ENCODE results near the gene MUC2.

DNA sequence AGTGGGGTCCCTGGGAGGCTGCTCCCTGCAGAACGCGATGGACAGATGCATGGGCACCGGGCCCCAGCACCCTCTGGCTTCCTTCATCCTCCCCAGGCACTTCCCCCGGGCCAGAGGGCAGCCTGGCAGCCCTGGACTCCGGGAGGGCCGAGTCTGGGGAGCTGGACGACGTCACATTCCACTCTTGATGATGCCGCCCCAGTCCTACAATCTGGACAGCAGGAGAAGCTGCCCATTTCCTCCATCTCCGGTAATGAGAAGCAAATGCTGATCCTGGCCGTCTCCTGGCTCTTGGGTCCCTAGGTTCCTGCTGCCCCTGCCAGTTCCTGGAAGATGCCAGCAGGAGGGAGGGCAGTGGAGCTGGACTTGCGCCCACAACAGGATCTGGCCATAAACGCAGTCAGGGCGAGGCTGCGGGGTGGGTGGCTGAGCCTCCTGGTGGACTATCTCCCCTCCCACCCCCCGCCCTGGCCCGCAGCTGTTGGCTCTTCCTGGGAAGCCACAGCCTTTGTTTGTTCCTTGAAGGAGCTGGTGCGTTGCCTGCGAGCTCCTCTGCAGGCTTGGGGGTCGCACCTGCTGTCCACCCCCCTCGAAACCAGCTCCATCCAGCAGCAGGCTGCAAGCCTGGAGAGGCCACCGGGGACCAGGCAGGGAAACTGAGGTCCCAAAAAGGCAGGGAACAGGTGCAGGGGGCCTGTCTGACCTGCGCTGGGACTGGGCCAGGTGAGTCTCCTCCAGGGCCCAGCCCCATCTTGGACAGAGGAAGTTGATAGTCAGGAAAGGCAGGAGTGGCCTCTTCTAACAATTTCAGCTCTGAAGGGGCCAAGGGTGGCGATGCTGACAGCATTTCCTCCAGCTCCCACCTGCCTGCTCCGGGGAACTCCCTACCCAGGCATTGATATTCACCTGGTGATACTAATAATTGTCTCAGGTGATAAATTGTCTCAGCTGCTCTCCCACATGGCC, 20.2 kb upstream of the MUC2 start:
- TF ChIP-seq, protein P1, sequence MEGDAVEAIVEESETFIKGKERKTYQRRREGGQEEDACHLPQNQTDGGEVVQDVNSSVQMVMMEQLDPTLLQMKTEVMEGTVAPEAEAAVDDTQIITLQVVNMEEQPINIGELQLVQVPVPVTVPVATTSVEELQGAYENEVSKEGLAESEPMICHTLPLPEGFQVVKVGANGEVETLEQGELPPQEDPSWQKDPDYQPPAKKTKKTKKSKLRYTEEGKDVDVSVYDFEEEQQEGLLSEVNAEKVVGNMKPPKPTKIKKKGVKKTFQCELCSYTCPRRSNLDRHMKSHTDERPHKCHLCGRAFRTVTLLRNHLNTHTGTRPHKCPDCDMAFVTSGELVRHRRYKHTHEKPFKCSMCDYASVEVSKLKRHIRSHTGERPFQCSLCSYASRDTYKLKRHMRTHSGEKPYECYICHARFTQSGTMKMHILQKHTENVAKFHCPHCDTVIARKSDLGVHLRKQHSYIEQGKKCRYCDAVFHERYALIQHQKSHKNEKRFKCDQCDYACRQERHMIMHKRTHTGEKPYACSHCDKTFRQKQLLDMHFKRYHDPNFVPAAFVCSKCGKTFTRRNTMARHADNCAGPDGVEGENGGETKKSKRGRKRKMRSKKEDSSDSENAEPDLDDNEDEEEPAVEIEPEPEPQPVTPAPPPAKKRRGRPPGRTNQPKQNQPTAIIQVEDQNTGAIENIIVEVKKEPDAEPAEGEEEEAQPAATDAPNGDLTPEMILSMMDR (IDR thresholded peaks at IDR 0.05; ENCODE audit: low read depth, low read length): no peak
- TF ChIP-seq, protein P2, sequence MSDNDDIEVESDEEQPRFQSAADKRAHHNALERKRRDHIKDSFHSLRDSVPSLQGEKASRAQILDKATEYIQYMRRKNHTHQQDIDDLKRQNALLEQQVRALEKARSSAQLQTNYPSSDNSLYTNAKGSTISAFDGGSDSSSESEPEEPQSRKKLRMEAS (IDR thresholded peaks at IDR 0.05; ENCODE audit: low read depth, low read length): no peak
- TF ChIP-seq POLR2A (IDR thresholded peaks at IDR 0.05; ENCODE audit: extremely low read depth, insufficient read length): no peak
